IMR-90 (cell line): Measurements from ENCODE around the gene MINDY3. TPM values are rescaled to one million over a fixed set of nuclear protein-coding genes. Genes with fewer than 3 reads are reported as not detected.
A peak's percentile ranks its signal among the peaks of the same experiment; 100 is the strongest.

Source experiments
- ATAC-seq: fragments of 200-7000 bp; cut with Tn5 transposase; 2 replicates; pipeline ENCODE4 v1.9.1; 2020; ENCODE audit warnings: low read depth, mild to moderate bottlenecking, moderate library complexity
- BruUV-seq: library from RNA; stranded (reverse); fragments of 400-500 nt; replicated peaks from 2 replicates; lab custom pipeline; 2021; lab: Mats Ljungman, UMichigan
- CTCF ChIA-PET: fragments of 300-600 bp; formaldehyde crosslinking; extraction: SDS; loops from one replicate; lab custom pipeline; 2021; ENCODE audit warnings: antibody characterized with exemption; lab: Yijun Ruan, JAX
- POLR2A ChIA-PET: fragments of 300-600 bp; sonication (Branson Sonifier 250); formaldehyde crosslinking; loops from one replicate; lab custom pipeline; 2022; ENCODE audit warnings: antibody characterized with exemption; ENCODE audit not compliant: unreplicated experiment; lab: Charles Lee
- DNase-seq: peaks from one replicate; pipeline ENCODE4 v3.0.0; 2013
- H2AFZ ChIP-seq: replicated peaks from 2 replicates; pipeline ENCODE3; 2013; ENCODE audit warnings: low read length, mild to moderate bottlenecking; ENCODE audit not compliant: poor library complexity
- H2AK5ac ChIP-seq: 2 replicates; pipeline ENCODE4 v1.6.1; 2013; ENCODE audit warnings: low read depth, low read length, inconsistent platforms
- H2AK9ac ChIP-seq: replicated peaks from 2 replicates; pipeline ENCODE3; 2013; ENCODE audit warnings: mild to moderate bottlenecking, low read depth, low read length, moderate library complexity; ENCODE audit not compliant: poor library complexity
- H2BK120ac ChIP-seq: 2 replicates; pipeline ENCODE4 v1.6.1; 2013; ENCODE audit warnings: low read depth, low read length, inconsistent platforms
- H2BK15ac ChIP-seq: 3 replicates; pipeline ENCODE4 v1.6.1; 2013; ENCODE audit warnings: low read depth, low read length, inconsistent platforms
- H2BK20ac ChIP-seq: 2 replicates; pipeline ENCODE4 v1.6.1; 2013; ENCODE audit warnings: low read depth, mild to moderate bottlenecking, inconsistent platforms, low read length, moderate library complexity
- H2BK5ac ChIP-seq: 2 replicates; pipeline ENCODE4 v1.6.1; 2013; ENCODE audit warnings: mild to moderate bottlenecking, low read depth, low read length, inconsistent platforms; ENCODE audit not compliant: poor library complexity, severe bottlenecking
- H3K14ac ChIP-seq: replicated peaks from 2 replicates; pipeline ENCODE4 v1.6.1; 2013; ENCODE audit warnings: low read depth, low read length, inconsistent platforms
- H3K18ac ChIP-seq: 2 replicates; pipeline ENCODE4 v1.6.1; 2013; ENCODE audit warnings: low read depth, low read length, control low read depth
- H3K23ac ChIP-seq: 2 replicates; pipeline ENCODE4 v1.6.1; 2013; ENCODE audit warnings: low read depth, low read length, inconsistent platforms
- H3K27ac ChIP-seq: 2 replicates; pipeline ENCODE4 v1.5.1; 2013; ENCODE audit warnings: mild to moderate bottlenecking, control low read depth, low read length; ENCODE audit not compliant: insufficient read depth
- H3K27me3 ChIP-seq: 2 replicates; pipeline ENCODE4 v1.6.1; 2013; ENCODE audit warnings: low read length; ENCODE audit not compliant: control insufficient read depth, insufficient read depth
- H3K36me3 ChIP-seq: 2 replicates; pipeline ENCODE4 v1.6.1; 2013; ENCODE audit warnings: low read length, mixed read lengths; ENCODE audit not compliant: control insufficient read depth, insufficient read depth
- H3K4ac ChIP-seq: 2 replicates; pipeline ENCODE4 v1.6.1; 2013; ENCODE audit warnings: low read depth, low read length, inconsistent platforms
- H3K4me1 ChIP-seq: 2 replicates; pipeline ENCODE4 v1.6.1; 2013; ENCODE audit warnings: low read length, mixed read lengths; ENCODE audit not compliant: control insufficient read depth, insufficient read depth
- H3K4me2 ChIP-seq: 2 replicates; pipeline ENCODE4 v1.6.1; 2013; ENCODE audit warnings: low read depth, mild to moderate bottlenecking, control low read depth, low read length, moderate library complexity
- H3K4me3 ChIP-seq: 2 replicates; pipeline ENCODE4 v1.5.1; 2013; ENCODE audit warnings: low read depth, mild to moderate bottlenecking, control low read depth, low read length, moderate library complexity; ENCODE audit not compliant: insufficient read depth
- H3K56ac ChIP-seq: 2 replicates; pipeline ENCODE4 v1.6.1; 2013; ENCODE audit warnings: low read length, inconsistent platforms; ENCODE audit not compliant: insufficient read depth; ENCODE audit errors: extremely low read depth
- H3K79me1 ChIP-seq, 2 experiments: 2 replicates each; pipeline ENCODE4 v1.6.1; 2013; ENCODE audit warnings: low read length in 2 of 2, inconsistent platforms in 1 of 2, low read depth in 1 of 2
- H3K9ac ChIP-seq: 2 replicates; pipeline ENCODE4 v1.6.1; 2013; ENCODE audit warnings: low read depth, low read length, control low read depth
- H3K9me1 ChIP-seq: 2 replicates; pipeline ENCODE4 v1.6.1; 2013; ENCODE audit warnings: low read length, inconsistent platforms; ENCODE audit not compliant: insufficient read depth
- H3K9me3 ChIP-seq: 2 replicates; pipeline ENCODE4 v1.6.1; 2013; ENCODE audit warnings: low read length; ENCODE audit not compliant: control insufficient read depth, insufficient read depth
- H4K20me1 ChIP-seq: 2 replicates; pipeline ENCODE4 v1.6.1; 2013; ENCODE audit warnings: low read length, inconsistent platforms; ENCODE audit not compliant: insufficient read depth
- H4K5ac ChIP-seq: 2 replicates; pipeline ENCODE4 v1.6.1; 2013; ENCODE audit warnings: mild to moderate bottlenecking, low read depth, low read length, control low read depth
- H4K8ac ChIP-seq, 2 experiments: 2 replicates each; pipeline ENCODE4 v1.6.1; 2013; ENCODE audit warnings: low read depth in 2 of 2, low read length in 2 of 2, control low read depth in 1 of 2, inconsistent platforms in 1 of 2
- H4K91ac ChIP-seq: 2 replicates; pipeline ENCODE4 v1.6.1; 2013; ENCODE audit warnings: low read depth, low read length, inconsistent platforms; ENCODE audit not compliant: insufficient read depth
- BHLHE40 ChIP-seq: fragments of 150-350 bp; IDR thresholded peaks from 2 replicates; pipeline ENCODE4 v1.6.1; 2016; ENCODE audit warnings: mild to moderate bottlenecking, low read depth, low read length
- CEBPB ChIP-seq: IDR thresholded peaks from 2 replicates; pipeline ENCODE4 v1.6.1; 2012; ENCODE audit warnings: low read depth, low read length, improper control_type of control experiment
- CHD1 ChIP-seq: IDR thresholded peaks from 2 replicates; pipeline ENCODE4 v1.6.1; 2012; ENCODE audit warnings: low read depth, low read length, improper control_type of control experiment
- CTCF ChIP-seq: conservative IDR thresholded peaks from 2 replicates; pipeline ENCODE4 v1.5.1; 2012; ENCODE audit warnings: mild to moderate bottlenecking, low read depth, low read length, improper control_type of control experiment
- ELK1 ChIP-seq: fragments of 150-350 bp; IDR thresholded peaks from 2 replicates; pipeline ENCODE4 v1.6.1; 2016; ENCODE audit warnings: low read depth, mild to moderate bottlenecking, low read length, moderate library complexity, borderline replicate concordance
- FOS ChIP-seq: fragments of 150-350 bp; IDR thresholded peaks from 2 replicates; pipeline ENCODE4 v1.6.1; 2016; ENCODE audit warnings: low read depth, low read length
- MAFK ChIP-seq: IDR thresholded peaks from 2 replicates; pipeline ENCODE4 v1.6.1; 2012; ENCODE audit warnings: low read depth, low read length, improper control_type of control experiment
- MAZ ChIP-seq: IDR thresholded peaks from 2 replicates; pipeline ENCODE4 v1.6.1; 2012; ENCODE audit warnings: low read depth, mild to moderate bottlenecking, low read length, improper control_type of control experiment, moderate library complexity, borderline replicate concordance
- MXI1 ChIP-seq: IDR thresholded peaks from 2 replicates; pipeline ENCODE4 v1.6.1; 2012; ENCODE audit warnings: low read depth, mild to moderate bottlenecking, low read length, moderate library complexity, borderline replicate concordance
- NFE2L2 ChIP-seq: fragments of 150-350 bp; IDR thresholded peaks from 2 replicates; pipeline ENCODE4 v1.6.1; 2016; ENCODE audit warnings: low read depth, mild to moderate bottlenecking, low read length
- POLR2A ChIP-seq: IDR thresholded peaks from 2 replicates; pipeline ENCODE4 v1.6.1; 2012; ENCODE audit warnings: mild to moderate bottlenecking, low read depth, low read length
- RAD21 ChIP-seq: IDR thresholded peaks from 2 replicates; pipeline ENCODE4 v1.6.1; 2012; ENCODE audit warnings: low read length, improper control_type of control experiment
- RCOR1 ChIP-seq: IDR thresholded peaks from 2 replicates; pipeline ENCODE4 v1.6.1; 2012; ENCODE audit warnings: mild to moderate bottlenecking, low read length, improper control_type of control experiment; ENCODE audit not compliant: insufficient replicate concordance
- RFX5 ChIP-seq: IDR thresholded peaks from 2 replicates; pipeline ENCODE4 v1.8.0; 2012; ENCODE audit warnings: low read depth, mild to moderate bottlenecking, low read length, moderate library complexity
- SMC3 ChIP-seq: fragments of 150-350 bp; IDR thresholded peaks from 2 replicates; pipeline ENCODE4 v1.6.1; 2016; ENCODE audit warnings: low read depth, mild to moderate bottlenecking, antibody characterized with exemption, low read length, moderate library complexity
- USF2 ChIP-seq: fragments of 150-350 bp; IDR thresholded peaks from 2 replicates; pipeline ENCODE4 v1.6.1; 2017; ENCODE audit warnings: mild to moderate bottlenecking, antibody characterized with exemption, low read length, low read depth
- WGBS, 2 experiments: methylation state at CpG; one replicate each; pipeline versions ENCODE4 v1.1.5 to v1.1.7; 2013; ENCODE audit warnings: missing lambda C conversion rate in 2 of 2; ENCODE audit not compliant: insufficient read length in 1 of 2; ENCODE audit errors: extremely low coverage in 2 of 2; 5-methylcytosine and 5-hydroxymethylcytosine counted together
- dilution Hi-C: fragments of 300-500 bp; cut with HindIII; formaldehyde crosslinking; loops from one replicate; pipeline ENCODE4 v1.14.3; 2018; ENCODE audit warnings: low sequenced_read_pairs; ENCODE audit not compliant: unreplicated experiment
- in situ Hi-C: fragments of 300-500 bp; cut with MboI; formaldehyde crosslinking; loops from 3 replicates; pipeline ENCODE4 v1.14.3; 2019; ENCODE audit warnings: low sequenced_read_pairs, inconsistent platforms, mixed read lengths
- intact Hi-C: fragments of 100-400 bp; cut with micrococcal nuclease; formaldehyde crosslinking; loops from 2 replicates; pipeline ENCODE4 v1.10.0; 2022
- polyA plus RNA-seq, 3 experiments: library from polyadenylated mRNA; depleted of rRNA; stranded (reverse); fragments of >200 nt; gene quantifications; 2 replicates each; pipeline ENCODE4 v1.2.3, GENCODE V29; 2012; ENCODE audit warnings: low replicate concordance in 1 of 3
- total RNA-seq: library from RNA; depleted of rRNA; stranded (reverse); fragments of >200 nt; gene quantifications from 2 replicates; pipeline ENCODE4 v1.2.3, GENCODE V29; 2012

MINDY3 gene
- total and polyA plus RNA-seq, 2 of the 4 experiments (the other 2 are of a cell fraction) = 13.9 to 14.5 TPM

GRCh38 chr10:15860692-15861201 is 440 bp upstream of the MINDY3 start:
- Histone ChIP-seq H3K79me1 (peaks cover 5 to 26% of the 10 kb centered on the region in 2 experiments; a peak in 2 of 4 replicates), H3K9me1 (no peaks in the 10 kb centered on the region; the same call in 1 of the 2 replicates), H4K5ac (peak overlapping the region; percentile 99), H4K8ac (peak overlapping the region; percentile 99 to 100), H3K14ac (peak overlapping the region; percentile 59), H3K27ac (peak overlapping the region; percentile 67; the same call in 1 of the 2 replicates), H2AK9ac (peak overlapping the region; percentile 88), H3K4ac (peak overlapping the region; percentile 81), H3K23ac (0 out of 2 replicates have a peak overlapping the region, but pooled peaks have one; percentile 18), H3K18ac (0 out of 2 replicates have a peak overlapping the region, but pooled peaks have one; percentile 51), H2BK5ac (peak overlapping the region; percentile 63), H2BK15ac (0 out of 3 replicates have a peak overlapping the region, but pooled peaks have one; percentile 3), H3K56ac (no peak overlapping the region; the same call in 1 of the 2 replicates), H2BK20ac (no peak overlapping the region), H4K91ac (peak overlapping the region; percentile 50), H3K9me3 (no peaks in the 10 kb centered on the region), H3K4me2 (peak overlapping the region; percentile 69), H2AK5ac (peak overlapping the region; percentile 23; the same call in 1 of the 2 replicates), H2BK120ac (peak overlapping the region; percentile 20), H3K9ac (no peak overlapping the region), H3K4me1 (no peaks in the 10 kb centered on the region), H2AFZ (peak overlapping the region; percentile 92), H3K4me3 (peak overlapping the region; percentile 89), H3K27me3 (no peaks in the 10 kb centered on the region), H4K20me1 (peaks cover 5% of the 10 kb centered on the region; the same call in 1 of the 2 replicates), H3K36me3 (no peaks in the 10 kb centered on the region)
- CTCF ChIA-PET = no interaction called here
- DNase-seq (no peak), ATAC-seq (no peak)
- POLR2A ChIA-PET = no interaction called here
- intact Hi-C loops = no loop called here
- no TSS peak for BruUV-seq
- in situ Hi-C loops = no loop called here
- no peak for TF ChIP-seq CTCF
- no peak for TF ChIP-seq MAFK
- TF ChIP-seq RAD21 = no peak
- TF ChIP-seq SMC3 = no peak
- TF ChIP-seq FOS = no peak
- TF ChIP-seq POLR2A = no peak
- TF ChIP-seq CEBPB = no peak
- TF ChIP-seq MXI1 = no peak
- TF ChIP-seq RCOR1 = no peak
- TF ChIP-seq BHLHE40 = no peak
- TF ChIP-seq RFX5 = no peak
- no peak for TF ChIP-seq USF2
- TF ChIP-seq ELK1 = no peak
- no peak for TF ChIP-seq MAZ
- TF ChIP-seq CHD1 = no peak
- TF ChIP-seq NFE2L2 = no peak
- WGBS, 2 experiments = no CpG with 5 or more reads among the region's 8 CpGs
- dilution Hi-C loops = no loop called here
